HEK293 (cell line): ENCODE results near the gene FUBP3.
A peak's percentile ranks its signal among the peaks of the same experiment; 100 is the strongest.

Experiments
- CTCF ChIA-PET: fragments of 350-600 bp; formaldehyde crosslinking; extraction: SDS; loops from one replicate; lab custom pipeline; 2021; ENCODE audit warnings: antibody characterized with exemption; lab: Yijun Ruan, JAX
- POLR2A ChIA-PET: fragments of 300-600 bp; formaldehyde crosslinking; extraction: SDS; loops from one replicate; lab custom pipeline; 2020; ENCODE audit warnings: antibody characterized with exemption, inconsistent platforms; lab: Yijun Ruan, JAX
- H3K27ac ChIP-seq: fragments of 200-500 bp; sonication (Bioruptor generic); 2 replicates; pipeline ENCODE4 v1.5.1; 2014; ENCODE audit warnings: low read depth, low read length, control low read depth, inconsistent platforms; ENCODE audit errors: extremely low read depth
- H3K36me3 ChIP-seq, 2 experiments: fragments of 200-500 bp in 1 of 2; sonication (Bioruptor generic) in 1 of 2; 1 replicate in 1 of 2; 2 replicates in 1 of 2; pipeline ENCODE4 v1.5.1; 2014 to 2017; ENCODE audit warnings: inconsistent platforms in 2 of 2, low read length in 2 of 2; ENCODE audit not compliant: control insufficient read depth in 2 of 2, insufficient read depth in 1 of 2
- H3K4me1 ChIP-seq: fragments of 200-500 bp; sonication (Bioruptor generic); 2 replicates; pipeline ENCODE4 v1.5.1; 2014; ENCODE audit warnings: mild to moderate bottlenecking, low read length, inconsistent platforms; ENCODE audit not compliant: control insufficient read depth, insufficient read depth
- H3K4me3 ChIP-seq: 2 replicates; pipeline ENCODE4 v1.5.1; 2011; ENCODE audit warnings: low read depth, mild to moderate bottlenecking, control low read depth, low read length, moderate library complexity
- H3K9me3 ChIP-seq: fragments of 200-500 bp; sonication (Bioruptor generic); 2 replicates; pipeline ENCODE4 v1.5.1; 2014; ENCODE audit warnings: low read depth, low read length, inconsistent platforms; ENCODE audit not compliant: control insufficient read depth, insufficient read depth
- BCL11B ChIP-seq: fragments of 450-650 bp; formaldehyde crosslinking; IDR thresholded peaks from 2 replicates; pipeline ENCODE4 v1.5.1; 2016; ENCODE audit warnings: low read depth, missing biosample characterization, missing genetic modification characterization
- EGR2 ChIP-seq: fragments of 450-650 bp; formaldehyde crosslinking; IDR thresholded peaks from 2 replicates; pipeline ENCODE4 v1.5.1; 2016; ENCODE audit warnings: low read depth, missing biosample characterization, missing genetic modification characterization
- GLIS1 ChIP-seq: fragments of 450-650 bp; formaldehyde crosslinking; IDR thresholded peaks from 2 replicates; pipeline ENCODE4 v1.5.1; 2016; ENCODE audit warnings: missing biosample characterization, missing genetic modification characterization
- KLF17 ChIP-seq: fragments of 450-650 bp; formaldehyde crosslinking; IDR thresholded peaks from 2 replicates; pipeline ENCODE4 v1.5.1; 2016; ENCODE audit warnings: missing biosample characterization, missing genetic modification characterization
- RBAK ChIP-seq: fragments of 450-650 bp; formaldehyde crosslinking; IDR thresholded peaks from 2 replicates; pipeline ENCODE4 v1.5.1; 2016; ENCODE audit warnings: missing biosample characterization, missing genetic modification characterization
- TCF7L2 ChIP-seq: IDR thresholded peaks from 2 replicates; pipeline ENCODE4 v1.6.1; 2011; ENCODE audit warnings: low read depth, mild to moderate bottlenecking, inconsistent platforms, low read length, moderate library complexity, borderline replicate concordance
- WT1 ChIP-seq: fragments of 450-650 bp; formaldehyde crosslinking; IDR thresholded peaks from 2 replicates; pipeline ENCODE4 v1.5.1; 2016; ENCODE audit warnings: missing biosample characterization, missing genetic modification characterization
- ZEB2 ChIP-seq: fragments of 450-650 bp; formaldehyde crosslinking; IDR thresholded peaks from 2 replicates; pipeline ENCODE4 v1.5.1; 2016; ENCODE audit warnings: missing biosample characterization, missing genetic modification characterization
- ZFHX2 ChIP-seq: fragments of 450-650 bp; formaldehyde crosslinking; conservative IDR thresholded peaks from 2 replicates; pipeline ENCODE4 v1.5.1; 2016; ENCODE audit warnings: missing biosample characterization, missing genetic modification characterization
- ZFP69B ChIP-seq: fragments of 450-650 bp; formaldehyde crosslinking; IDR thresholded peaks from 2 replicates; pipeline ENCODE4 v1.5.1; 2016; ENCODE audit warnings: missing biosample characterization, missing genetic modification characterization
- ZNF140 ChIP-seq: fragments of 450-650 bp; formaldehyde crosslinking; IDR thresholded peaks from 2 replicates; pipeline ENCODE4 v1.5.1; 2016; ENCODE audit warnings: missing biosample characterization, missing genetic modification characterization
- ZNF239 ChIP-seq: fragments of 450-650 bp; formaldehyde crosslinking; IDR thresholded peaks from 2 replicates; pipeline ENCODE4 v1.5.1; 2016; ENCODE audit warnings: missing biosample characterization, missing genetic modification characterization
- ZNF394 ChIP-seq: fragments of 450-650 bp; formaldehyde crosslinking; IDR thresholded peaks from 2 replicates; pipeline ENCODE4 v1.5.1; 2016; ENCODE audit warnings: missing biosample characterization, missing genetic modification characterization, mild to moderate bottlenecking, moderate library complexity, borderline replicate concordance
- ZNF571 ChIP-seq: fragments of 450-650 bp; formaldehyde crosslinking; IDR thresholded peaks from 2 replicates; pipeline ENCODE4 v1.5.0; 2017; ENCODE audit warnings: missing biosample characterization, missing genetic modification characterization
- ZNF600 ChIP-seq: fragments of 450-650 bp; formaldehyde crosslinking; IDR thresholded peaks from 2 replicates; pipeline ENCODE4 v1.5.1; 2016; ENCODE audit warnings: missing biosample characterization, missing genetic modification characterization
- ZNF623 ChIP-seq: fragments of 450-650 bp; formaldehyde crosslinking; IDR thresholded peaks from 2 replicates; pipeline ENCODE4 v1.5.1; 2016; ENCODE audit warnings: missing biosample characterization, missing genetic modification characterization
- ZNF626 ChIP-seq: fragments of 450-650 bp; sonication (Bioruptor Pico); formaldehyde crosslinking; IDR thresholded peaks from 2 replicates; pipeline ENCODE4 v1.5.1; 2018; ENCODE audit warnings: missing biosample characterization, missing genetic modification characterization, inconsistent platforms
- ZNF629 ChIP-seq: fragments of 450-650 bp; formaldehyde crosslinking; IDR thresholded peaks from 2 replicates; pipeline ENCODE4 v1.5.1; 2017; ENCODE audit warnings: missing biosample characterization, missing genetic modification characterization
- TF ChIP-seq, protein P1 (sequence below): fragments of 450-650 bp; formaldehyde crosslinking; IDR thresholded peaks from 2 replicates; pipeline ENCODE4 v1.5.1; 2016; ENCODE audit warnings: missing biosample characterization, missing genetic modification characterization
- TF ChIP-seq, protein P2 (sequence below): fragments of 450-650 bp; formaldehyde crosslinking; IDR thresholded peaks from 2 replicates; pipeline ENCODE4 v1.5.1; 2016; ENCODE audit warnings: missing biosample characterization, missing genetic modification characterization
- TF ChIP-seq, protein P3 (sequence below): fragments of 450-650 bp; formaldehyde crosslinking; IDR thresholded peaks from 2 replicates; pipeline ENCODE4 v1.5.1; 2016; ENCODE audit warnings: missing biosample characterization, missing genetic modification characterization

FUBP3 gene

DNA sequence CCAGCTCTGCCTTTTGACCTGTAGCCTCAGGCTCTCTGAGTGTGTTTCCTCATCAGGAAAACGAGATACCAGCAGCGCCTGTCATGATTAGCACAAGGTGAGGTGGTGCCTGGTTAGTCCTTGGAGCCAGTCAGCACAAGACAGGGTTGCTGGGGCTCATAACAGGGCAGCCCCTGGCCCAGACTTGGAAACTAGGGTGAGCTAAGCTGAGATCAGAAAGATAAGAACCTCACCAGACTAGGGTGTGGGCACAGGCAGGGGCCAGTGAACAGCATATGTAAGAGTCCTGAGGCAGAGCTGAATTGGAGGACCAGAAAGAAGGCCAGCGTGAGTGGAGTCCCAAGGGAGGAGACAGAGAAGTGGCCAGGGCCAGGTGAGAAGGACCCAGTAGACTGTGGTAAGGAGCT lies 42.7 kb upstream of the FUBP3 start:
- no peak overlapping the region for H3K4me3 ChIP-seq
- H3K4me1 ChIP-seq: no peaks in the 10 kb centered on the region
- H3K9me3 ChIP-seq: no peaks in the 10 kb centered on the region
- TF ChIP-seq ZNF629 (tag by site-specific recombination) (no peak), ZNF623 (peak; percentile 89)
- TF ChIP-seq, protein P1, sequence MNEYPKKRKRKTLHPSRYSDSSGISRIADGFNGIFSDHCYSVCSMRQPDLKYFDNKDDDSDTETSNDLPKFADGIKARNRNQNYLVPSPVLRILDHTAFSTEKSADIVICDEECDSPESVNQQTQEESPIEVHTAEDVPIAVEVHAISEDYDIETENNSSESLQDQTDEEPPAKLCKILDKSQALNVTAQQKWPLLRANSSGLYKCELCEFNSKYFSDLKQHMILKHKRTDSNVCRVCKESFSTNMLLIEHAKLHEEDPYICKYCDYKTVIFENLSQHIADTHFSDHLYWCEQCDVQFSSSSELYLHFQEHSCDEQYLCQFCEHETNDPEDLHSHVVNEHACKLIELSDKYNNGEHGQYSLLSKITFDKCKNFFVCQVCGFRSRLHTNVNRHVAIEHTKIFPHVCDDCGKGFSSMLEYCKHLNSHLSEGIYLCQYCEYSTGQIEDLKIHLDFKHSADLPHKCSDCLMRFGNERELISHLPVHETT (tag by site-specific recombination): no peak
- POLR2A ChIA-PET: no interaction called here
- H3K27ac ChIP-seq: no peak overlapping the region
- CTCF ChIA-PET: no interaction called here
- H3K36me3 ChIP-seq: no peaks in the 10 kb centered on the region

- H3K36me3 ChIP-seq: no peaks in the 10 kb centered on the region
- H3K9me3 ChIP-seq: no peaks in the 10 kb centered on the region
- ChIA-PET POLR2A (interaction anchor here (0.5 kb wide), 1 partner anchor 587 kb away, joined by 5 read pairs; no protein-coding TSS in a partner anchor), CTCF (interaction anchor here (0.6 kb wide), 1 partner anchor 102 kb away, joined by 4 read pairs; no protein-coding TSS in a partner anchor)
- H3K4me3 ChIP-seq: no peak overlapping the region
- H3K4me1 ChIP-seq: no peaks in the 10 kb centered on the region
- TF ChIP-seq EGR2 (peak; percentile 80), ZFHX2 (tag by site-specific recombination) (0 out of 2 replicates have a peak, but pooled peaks have one; percentile 21)
- TF ChIP-seq, protein P2, sequence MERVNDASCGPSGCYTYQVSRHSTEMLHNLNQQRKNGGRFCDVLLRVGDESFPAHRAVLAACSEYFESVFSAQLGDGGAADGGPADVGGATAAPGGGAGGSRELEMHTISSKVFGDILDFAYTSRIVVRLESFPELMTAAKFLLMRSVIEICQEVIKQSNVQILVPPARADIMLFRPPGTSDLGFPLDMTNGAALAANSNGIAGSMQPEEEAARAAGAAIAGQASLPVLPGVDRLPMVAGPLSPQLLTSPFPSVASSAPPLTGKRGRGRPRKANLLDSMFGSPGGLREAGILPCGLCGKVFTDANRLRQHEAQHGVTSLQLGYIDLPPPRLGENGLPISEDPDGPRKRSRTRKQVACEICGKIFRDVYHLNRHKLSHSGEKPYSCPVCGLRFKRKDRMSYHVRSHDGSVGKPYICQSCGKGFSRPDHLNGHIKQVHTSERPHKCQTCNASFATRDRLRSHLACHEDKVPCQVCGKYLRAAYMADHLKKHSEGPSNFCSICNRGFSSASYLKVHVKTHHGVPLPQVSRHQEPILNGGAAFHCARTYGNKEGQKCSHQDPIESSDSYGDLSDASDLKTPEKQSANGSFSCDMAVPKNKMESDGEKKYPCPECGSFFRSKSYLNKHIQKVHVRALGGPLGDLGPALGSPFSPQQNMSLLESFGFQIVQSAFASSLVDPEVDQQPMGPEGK (tag by site-specific recombination): no peak
- H3K27ac ChIP-seq: no peak overlapping the region
Observed at GRCh38 chr9:130537346-130538050, 41.9 kb upstream of the FUBP3 start.

DNA sequence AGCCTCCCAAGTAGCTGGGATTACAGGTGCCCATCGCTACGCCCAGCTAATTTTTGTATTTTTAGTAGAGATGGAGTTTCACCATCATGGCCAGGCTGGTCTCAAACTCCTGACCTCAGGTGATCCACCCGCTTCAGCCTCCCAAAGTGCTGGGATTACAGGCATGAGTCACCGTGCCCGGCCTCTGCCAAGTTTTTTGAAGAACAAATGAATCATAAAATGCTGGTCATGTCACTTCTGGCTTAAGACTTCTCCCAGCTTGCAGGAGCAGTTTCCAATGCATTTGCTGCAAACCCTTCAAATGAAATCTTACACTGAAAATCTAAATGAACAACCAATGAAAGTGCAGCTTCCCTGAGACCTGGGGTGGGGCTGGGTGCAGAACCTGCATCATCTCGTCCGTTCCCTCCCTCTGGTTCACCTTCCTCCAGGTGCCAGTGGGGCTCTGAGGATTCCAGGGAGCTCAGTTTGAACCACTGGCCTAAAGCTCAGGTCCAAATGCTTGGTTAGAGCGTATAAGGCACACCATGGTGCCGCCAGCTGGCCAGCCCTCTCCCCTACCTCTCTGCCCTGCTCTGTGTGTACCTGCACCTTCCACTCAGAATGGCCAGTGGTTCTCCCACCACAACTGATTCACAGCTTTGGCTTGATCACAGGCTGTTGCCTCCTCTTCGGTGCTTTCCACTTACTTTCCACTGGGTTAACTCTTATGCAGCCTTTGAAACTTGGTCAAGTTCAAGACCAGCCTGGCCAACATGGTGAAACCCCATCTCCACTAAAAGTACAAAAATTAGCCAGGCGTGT lies 39.8 kb upstream of the FUBP3 start:
- H3K36me3 ChIP-seq: no peaks in the 10 kb centered on the region
- H3K4me1 ChIP-seq: no peaks in the 10 kb centered on the region
- H3K27ac ChIP-seq: no peak overlapping the region
- ChIA-PET POLR2A (interaction anchor here (1.0 kb wide), 1 partner anchor 40 kb away, joined by 4 read pairs; the partner anchor contains the start of gene FUBP3), CTCF (interaction anchor here (0.6 kb wide), 1 partner anchor 322 kb away, joined by 3 read pairs; no protein-coding TSS in a partner anchor)
- H3K4me3 ChIP-seq: no peak overlapping the region
- H3K9me3 ChIP-seq: no peaks in the 10 kb centered on the region
- TF ChIP-seq ZNF394 (peak; percentile 58; the same call in 1 of the 2 replicates), ZNF571 (no peak), KLF17 (tag by site-specific recombination) (peak; percentile 37; the same call in 1 of the 2 replicates), BCL11B (tag by site-specific recombination) (no peak), ZNF626 (no peak), ZFP69B (0 out of 2 replicates have a peak, but pooled peaks have one; percentile 29), ZEB2 (tag by site-specific recombination) (peak; percentile 62; the same call in 1 of the 2 replicates), ZNF239 (no peak), GLIS1 (tag by site-specific recombination) (peak; percentile 45), RBAK (tag by site-specific recombination) (no peak), TCF7L2 (no peak), ZNF600 (tag by site-specific recombination) (peak; percentile 74), WT1 (tag by site-specific recombination) (0 out of 2 replicates have a peak, but pooled peaks have one; percentile 24), ZNF140 (tag by site-specific recombination) (no peak)
- TF ChIP-seq, protein P3, sequence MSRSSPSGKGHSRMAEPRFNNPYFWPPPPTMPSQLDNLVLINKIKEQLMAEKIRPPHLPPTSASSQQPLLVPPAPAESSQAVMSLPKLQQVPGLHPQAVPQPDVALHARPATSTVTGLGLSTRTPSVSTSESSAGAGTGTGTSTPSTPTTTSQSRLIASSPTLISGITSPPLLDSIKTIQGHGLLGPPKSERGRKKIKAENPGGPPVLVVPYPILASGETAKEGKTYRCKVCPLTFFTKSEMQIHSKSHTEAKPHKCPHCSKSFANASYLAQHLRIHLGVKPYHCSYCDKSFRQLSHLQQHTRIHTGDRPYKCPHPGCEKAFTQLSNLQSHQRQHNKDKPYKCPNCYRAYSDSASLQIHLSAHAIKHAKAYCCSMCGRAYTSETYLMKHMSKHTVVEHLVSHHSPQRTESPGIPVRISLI (tag by site-specific recombination): no peak
- TF ChIP-seq, protein P2 (tag by site-specific recombination): 0 out of 2 replicates have a peak, but pooled peaks have one; percentile 47
